ENCODE measurements around the gene EMC9.

GRCh38 chr14:24144451-24144850, 3.1 kb upstream of the EMC9 start:
- TF ChIP-seq POLR2A (IDR thresholded peaks at IDR 0.05) (no peak), CTCF (IDR thresholded peaks at IDR 0.05) (no peak)

Measured in vagina (tissue), 2 donors.